ENCODE results near the gene FBXL13. TPM values are rescaled to one million over a fixed set of nuclear protein-coding genes. Genes with fewer than 3 reads are reported as not detected.

FBXL13 gene
- total and polyA plus RNA-seq, 11 donors = 0.16 to 1.2 (median 0.41) TPM; not detected in 1

DNA sequence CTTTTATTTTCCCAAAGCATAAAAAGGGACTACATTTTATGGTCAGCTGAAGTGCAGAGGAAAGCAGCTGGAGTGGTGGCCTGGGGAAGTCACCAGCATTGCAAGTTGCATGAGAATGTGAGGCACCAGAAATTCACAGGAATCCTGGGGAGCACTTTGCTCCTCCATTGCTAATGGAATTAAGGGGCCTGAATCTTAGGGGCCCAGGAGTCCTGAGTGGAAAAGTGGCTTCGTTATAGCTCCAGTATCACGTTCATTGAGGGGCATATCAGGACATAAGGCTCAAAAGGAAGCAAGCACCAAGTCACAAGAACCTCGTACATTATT is 214.8 kb downstream of the FBXL13 start:
- H3K4me3 ChIP-seq = no peak overlapping the region
- ATAC-seq (no peak), DNase-seq (no peak)
- no peak for TF ChIP-seq POLR2A (IDR thresholded peaks at IDR 0.05)
- TF ChIP-seq, protein P1, sequence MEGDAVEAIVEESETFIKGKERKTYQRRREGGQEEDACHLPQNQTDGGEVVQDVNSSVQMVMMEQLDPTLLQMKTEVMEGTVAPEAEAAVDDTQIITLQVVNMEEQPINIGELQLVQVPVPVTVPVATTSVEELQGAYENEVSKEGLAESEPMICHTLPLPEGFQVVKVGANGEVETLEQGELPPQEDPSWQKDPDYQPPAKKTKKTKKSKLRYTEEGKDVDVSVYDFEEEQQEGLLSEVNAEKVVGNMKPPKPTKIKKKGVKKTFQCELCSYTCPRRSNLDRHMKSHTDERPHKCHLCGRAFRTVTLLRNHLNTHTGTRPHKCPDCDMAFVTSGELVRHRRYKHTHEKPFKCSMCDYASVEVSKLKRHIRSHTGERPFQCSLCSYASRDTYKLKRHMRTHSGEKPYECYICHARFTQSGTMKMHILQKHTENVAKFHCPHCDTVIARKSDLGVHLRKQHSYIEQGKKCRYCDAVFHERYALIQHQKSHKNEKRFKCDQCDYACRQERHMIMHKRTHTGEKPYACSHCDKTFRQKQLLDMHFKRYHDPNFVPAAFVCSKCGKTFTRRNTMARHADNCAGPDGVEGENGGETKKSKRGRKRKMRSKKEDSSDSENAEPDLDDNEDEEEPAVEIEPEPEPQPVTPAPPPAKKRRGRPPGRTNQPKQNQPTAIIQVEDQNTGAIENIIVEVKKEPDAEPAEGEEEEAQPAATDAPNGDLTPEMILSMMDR (IDR thresholded peaks at IDR 0.05) = no peak
- no peaks in the 10 kb centered on the region for H3K36me3 ChIP-seq
- 77 to 86% (median 80%) methylated on average over 3 of the region's 3 CpGs for WGBS, 4 donors
- no peaks in the 10 kb centered on the region for H3K27me3 ChIP-seq
- H3K27ac ChIP-seq = no peak overlapping the region
- intact Hi-C loops (cut with DNase I) = no loop called here
- peaks cover 0 to 7% (median 0%) of the 10 kb centered on the region in 12 donors for H3K4me1 ChIP-seq
- no peaks in the 10 kb centered on the region for H3K9me3 ChIP-seq

DNA sequence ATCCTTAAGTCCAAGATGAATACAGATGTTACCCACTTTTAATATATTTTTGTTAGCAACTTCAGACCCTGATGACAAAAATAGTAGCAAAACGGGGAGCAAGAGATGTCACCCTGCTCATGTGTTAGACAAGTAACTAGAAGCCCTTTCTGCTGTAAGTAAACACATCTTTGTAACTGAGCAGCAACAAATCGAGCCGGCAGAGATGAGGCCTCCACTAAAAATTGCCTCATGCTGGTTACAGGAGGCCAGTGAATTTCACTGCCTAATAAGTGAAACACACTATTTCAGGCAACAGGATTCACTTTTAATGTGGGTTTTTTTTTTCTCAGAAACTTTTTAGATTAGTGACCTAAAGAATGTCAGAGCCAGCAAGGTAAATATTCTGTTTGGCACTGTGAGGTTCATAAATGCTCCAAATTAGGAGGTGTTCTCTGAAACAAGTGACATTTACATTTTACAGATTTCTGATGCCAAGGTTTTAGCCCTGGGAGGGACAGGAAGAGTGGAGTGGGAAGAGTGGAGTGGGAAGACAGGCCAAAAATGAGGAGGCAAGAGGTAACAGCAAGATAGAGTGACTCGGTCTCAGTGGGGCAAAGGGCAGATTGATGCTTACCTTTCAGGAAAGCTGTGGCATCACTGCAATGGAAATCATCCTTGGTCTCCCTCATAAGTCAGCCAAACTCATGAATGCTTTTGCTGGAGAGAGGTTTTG is 215.4 kb downstream of the FBXL13 start:
- no peak overlapping the region for H3K4me3 ChIP-seq
- TF ChIP-seq, protein P1 (IDR thresholded peaks at IDR 0.05) = no peak
- TF ChIP-seq POLR2A (IDR thresholded peaks at IDR 0.05) = no peak
- peaks cover 0 to 7% (median 0%) of the 10 kb centered on the region in 12 donors for H3K4me1 ChIP-seq
- intact Hi-C loops (cut with DNase I) = no loop called here
- no peaks in the 10 kb centered on the region for H3K36me3 ChIP-seq
- no peaks in the 10 kb centered on the region for H3K27me3 ChIP-seq
- 47 to 69% (median 55%) methylated on average over 4 of the region's 4 CpGs for WGBS, 4 donors
- peak overlapping the region in 1 of 12 donors; percentile 8 for H3K27ac ChIP-seq
- ATAC-seq (no peak), DNase-seq (no peak)
- H3K9me3 ChIP-seq = no peaks in the 10 kb centered on the region

DNA sequence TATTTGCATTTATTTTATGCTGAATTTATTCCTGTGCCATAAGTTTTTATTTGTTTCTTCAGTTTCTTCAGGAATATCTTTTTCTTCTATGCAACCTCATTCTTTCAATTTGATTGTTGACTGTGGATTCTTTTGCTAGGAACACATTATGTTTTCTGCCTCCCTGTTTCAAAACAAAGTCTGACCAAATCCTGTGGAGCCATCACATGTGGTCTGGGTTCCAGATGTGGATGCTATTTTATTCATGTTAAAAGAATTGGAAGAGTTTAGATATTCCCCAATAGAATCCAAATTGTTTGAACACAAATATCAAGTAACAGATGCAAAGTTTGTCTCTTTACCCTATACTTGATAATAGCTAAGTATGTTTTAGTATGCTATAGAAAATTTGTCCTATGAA is 218.6 kb downstream of the FBXL13 start:
- Histone ChIP-seq H3K4me3 (no peak overlapping the region), H3K27ac (no peak overlapping the region), H3K9me3 (peaks cover 0 to 8% (median 0%) of the 10 kb centered on the region in 12 donors), H3K36me3 (no peaks in the 10 kb centered on the region), H3K27me3 (no peaks in the 10 kb centered on the region), H3K4me1 (peaks cover 0 to 7% (median 0%) of the 10 kb centered on the region in 12 donors)
- intact Hi-C loops (cut with DNase I) = no loop called here
- TF ChIP-seq, protein P1 (IDR thresholded peaks at IDR 0.05) = no peak
- TF ChIP-seq POLR2A (IDR thresholded peaks at IDR 0.05) = no peak
- DNase-seq = no peak
- ATAC-seq = no peak

DNA sequence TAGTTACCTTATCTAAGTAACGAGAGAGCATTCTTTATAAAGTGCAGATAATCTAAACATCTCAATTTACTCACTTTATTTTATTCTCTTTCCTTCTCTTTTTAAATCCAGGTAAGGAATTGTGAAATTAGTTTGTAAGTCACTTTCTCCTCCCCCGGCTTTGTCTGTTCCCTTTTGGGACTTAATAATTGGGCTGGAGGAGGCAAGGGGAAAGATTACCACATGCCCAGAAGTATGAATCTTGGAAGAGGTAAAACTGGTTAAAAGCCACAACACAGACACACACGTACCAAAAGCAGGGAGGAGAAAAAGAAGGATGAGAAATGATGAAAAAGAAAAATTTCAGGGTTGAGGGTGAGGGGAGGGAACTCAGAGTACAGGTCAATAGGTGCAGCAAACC is 225.1 kb downstream of the FBXL13 start:
- Histone ChIP-seq H3K9me3 (peaks cover 0 to 8% (median 0%) of the 10 kb centered on the region in 12 donors), H3K27me3 (no peaks in the 10 kb centered on the region), H3K27ac (no peak overlapping the region), H3K36me3 (no peaks in the 10 kb centered on the region), H3K4me1 (no peaks in the 10 kb centered on the region), H3K4me3 (no peak overlapping the region)
- intact Hi-C loops (cut with DNase I) = no loop called here
- no peak for TF ChIP-seq POLR2A (IDR thresholded peaks at IDR 0.05)
- TF ChIP-seq, protein P1 (IDR thresholded peaks at IDR 0.05) = no peak
- DNase-seq (no peak), ATAC-seq (no peak)
- WGBS, 4 donors = 82 to 87% (median 85%) methylated on average over 3 of the region's 3 CpGs
